GM12873 (cell line): ENCODE data around the gene CTNND2.

ENCODE experiments used
- TF ChIP-seq, protein P1 (sequence below): IDR thresholded peaks from 2 replicates; pipeline ENCODE4 v1.5.1; 2012; ENCODE audit warnings: low read depth, mild to moderate bottlenecking, moderate library complexity, low read length, control low read depth; ENCODE audit not compliant: insufficient read depth; ENCODE audit errors: missing control alignments

Gene CTNND2

DNA sequence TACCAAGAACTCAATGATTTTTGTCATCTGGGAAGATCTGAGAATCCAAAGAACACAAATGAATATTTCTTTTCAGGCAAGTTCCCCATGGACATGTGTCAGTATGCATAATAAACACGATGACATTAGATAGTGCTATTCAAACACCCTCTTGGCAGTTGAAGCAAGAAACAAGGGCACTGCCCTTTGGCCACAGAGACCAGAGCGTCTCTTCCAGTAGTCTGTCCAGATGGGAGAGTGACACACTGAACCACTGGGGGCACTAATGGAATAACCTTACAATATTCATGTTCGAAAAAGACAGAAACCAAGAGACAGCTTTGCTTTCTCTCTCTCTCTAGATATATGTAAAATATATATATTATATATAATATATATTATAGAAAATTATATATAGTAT is 301.9 kb downstream of the CTNND2 start:
- TF ChIP-seq, protein P1, sequence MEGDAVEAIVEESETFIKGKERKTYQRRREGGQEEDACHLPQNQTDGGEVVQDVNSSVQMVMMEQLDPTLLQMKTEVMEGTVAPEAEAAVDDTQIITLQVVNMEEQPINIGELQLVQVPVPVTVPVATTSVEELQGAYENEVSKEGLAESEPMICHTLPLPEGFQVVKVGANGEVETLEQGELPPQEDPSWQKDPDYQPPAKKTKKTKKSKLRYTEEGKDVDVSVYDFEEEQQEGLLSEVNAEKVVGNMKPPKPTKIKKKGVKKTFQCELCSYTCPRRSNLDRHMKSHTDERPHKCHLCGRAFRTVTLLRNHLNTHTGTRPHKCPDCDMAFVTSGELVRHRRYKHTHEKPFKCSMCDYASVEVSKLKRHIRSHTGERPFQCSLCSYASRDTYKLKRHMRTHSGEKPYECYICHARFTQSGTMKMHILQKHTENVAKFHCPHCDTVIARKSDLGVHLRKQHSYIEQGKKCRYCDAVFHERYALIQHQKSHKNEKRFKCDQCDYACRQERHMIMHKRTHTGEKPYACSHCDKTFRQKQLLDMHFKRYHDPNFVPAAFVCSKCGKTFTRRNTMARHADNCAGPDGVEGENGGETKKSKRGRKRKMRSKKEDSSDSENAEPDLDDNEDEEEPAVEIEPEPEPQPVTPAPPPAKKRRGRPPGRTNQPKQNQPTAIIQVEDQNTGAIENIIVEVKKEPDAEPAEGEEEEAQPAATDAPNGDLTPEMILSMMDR = no peak

DNA sequence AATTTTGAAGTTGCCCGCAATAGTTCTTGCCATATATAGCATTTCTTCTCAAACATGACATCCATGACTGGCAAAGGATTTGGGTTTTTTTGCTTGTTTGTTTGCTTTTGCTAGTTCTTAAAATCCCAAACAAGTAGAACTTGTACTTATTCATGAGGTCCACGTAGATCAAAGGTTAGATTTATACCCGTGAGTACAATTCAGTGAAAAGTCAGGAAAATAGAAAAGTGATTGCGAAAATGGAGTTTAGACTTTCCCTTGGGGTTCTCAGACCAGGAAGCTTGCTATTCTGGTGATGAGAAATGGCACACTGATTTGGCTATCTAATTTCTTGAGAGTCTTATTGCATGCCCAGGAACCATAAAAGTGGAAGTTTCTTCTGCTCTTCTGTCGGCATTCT is 304.7 kb downstream of the CTNND2 start:
- TF ChIP-seq, protein P1 = no peak

DNA sequence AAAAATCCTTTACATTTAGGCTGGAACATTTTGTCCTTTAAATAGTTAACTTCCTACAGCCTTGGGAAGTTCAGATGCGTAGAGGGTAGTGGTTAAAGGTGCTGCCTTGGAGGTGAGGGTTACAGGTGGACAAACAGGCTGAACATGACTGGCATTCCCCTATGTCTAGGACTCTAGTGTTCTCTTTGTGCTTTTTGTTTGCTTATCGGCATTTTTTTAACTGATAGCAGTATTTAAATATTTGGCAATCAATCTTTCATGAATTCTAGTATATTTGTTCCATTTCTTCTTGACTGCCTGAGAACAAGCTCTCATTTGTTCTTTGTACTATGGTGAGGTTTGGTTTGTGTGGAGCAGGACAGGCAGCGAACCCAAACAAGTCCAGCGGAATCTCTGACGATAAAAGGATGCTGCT is 307.6 kb downstream of the CTNND2 start:
- TF ChIP-seq, protein P1 = no peak

DNA sequence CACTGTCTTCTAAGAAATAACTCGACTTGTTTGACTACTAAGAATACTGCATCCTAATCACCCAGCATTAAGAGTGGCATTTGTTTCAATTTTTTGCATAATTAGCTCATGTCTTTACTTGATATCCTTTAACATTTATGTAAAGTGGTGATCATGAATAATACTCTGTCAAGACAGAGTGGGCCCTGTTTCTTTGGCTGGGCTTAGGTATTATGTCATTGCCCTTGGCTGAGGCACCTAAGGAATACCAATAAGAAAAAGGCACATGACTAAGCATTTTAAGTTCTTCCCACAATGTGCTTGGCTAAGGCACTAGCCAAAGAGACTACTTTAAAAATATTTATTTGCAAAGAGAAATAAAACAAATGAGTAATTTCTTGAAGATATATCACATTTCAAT is 308.1 kb downstream of the CTNND2 start:
- TF ChIP-seq, protein P1 = no peak

DNA sequence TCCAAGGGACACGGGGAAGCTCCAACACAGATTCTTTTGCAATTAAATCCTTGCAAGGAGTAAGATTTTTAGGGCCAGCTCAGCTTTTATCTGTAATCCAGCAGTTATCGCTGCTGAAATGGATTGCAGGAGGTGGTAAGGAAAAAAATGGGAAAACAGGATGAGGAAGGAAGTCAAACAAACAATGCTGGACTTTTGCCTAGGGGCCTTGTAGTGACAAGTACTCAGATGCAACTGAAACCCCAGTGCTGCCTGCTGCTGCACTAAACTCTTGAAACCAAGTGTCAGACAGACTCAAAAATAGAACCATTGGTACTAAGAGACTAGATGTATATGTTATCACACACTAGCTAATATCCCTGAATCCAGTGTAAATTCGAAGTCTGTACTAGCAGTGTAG is 309.2 kb downstream of the CTNND2 start:
- TF ChIP-seq, protein P1 = no peak

DNA sequence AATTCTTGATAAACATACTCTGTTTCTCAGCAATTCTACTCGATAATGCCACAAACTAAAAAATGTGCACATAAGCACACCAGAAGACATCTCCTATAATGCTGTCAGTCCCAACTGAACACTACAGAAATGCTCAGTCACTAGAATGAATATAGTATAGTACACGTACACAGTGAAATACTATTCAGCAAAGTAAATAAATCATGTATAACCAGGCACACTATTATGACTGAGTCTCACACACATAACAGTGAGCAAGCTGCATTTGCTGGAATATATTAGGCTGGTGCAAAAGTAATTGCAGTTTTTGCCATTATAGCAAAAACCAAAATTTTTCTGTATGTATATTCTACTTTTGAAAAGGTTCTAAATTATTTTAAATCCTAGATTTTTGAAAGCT is 310.2 kb downstream of the CTNND2 start:
- TF ChIP-seq, protein P1 = no peak

DNA sequence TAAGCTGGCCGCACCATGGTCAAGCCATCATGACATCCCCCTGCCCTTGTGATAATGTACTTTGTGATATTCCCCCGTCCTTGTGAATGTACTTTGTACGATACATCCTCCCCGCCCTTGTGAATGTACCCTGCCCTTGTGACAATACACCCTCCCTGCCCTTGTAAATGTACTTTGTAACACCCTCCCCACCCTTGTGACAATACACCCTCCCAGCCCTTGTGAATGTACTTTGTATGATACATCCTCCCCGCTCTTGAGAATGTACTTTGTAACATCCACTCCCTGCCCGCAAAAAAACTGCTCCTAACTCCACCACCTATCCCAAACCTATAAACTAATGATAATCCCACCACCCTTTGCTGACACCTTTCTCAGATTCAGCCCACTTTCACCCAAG is 313.8 kb downstream of the CTNND2 start:
- TF ChIP-seq, protein P1 = no peak
